GM13977 (cell line): ENCODE measurements around the gene ARHGAP6.

Experiments
- DNase-seq: peaks from one replicate; pipeline ENCODE4 v3.0.0; 2012; ENCODE audit warnings: low spot score
- in situ Hi-C: fragments of 300-500 bp; cut with MboI; formaldehyde crosslinking; loops from one replicate; pipeline ENCODE4 v1.12.0; 2022; ENCODE audit warnings: low sequenced_read_pairs, low pct_unique_long_range_greater_than_20kb, mixed read lengths, inconsistent platforms; ENCODE audit not compliant: unreplicated experiment
- TF ChIP-seq, protein P1 (sequence below): IDR thresholded peaks from 2 replicates; pipeline ENCODE4 v1.5.1; 2012; ENCODE audit warnings: mild to moderate bottlenecking, control low read depth; ENCODE audit not compliant: insufficient read depth; ENCODE audit errors: extremely low read depth, missing control alignments

ARHGAP6 gene

DNA sequence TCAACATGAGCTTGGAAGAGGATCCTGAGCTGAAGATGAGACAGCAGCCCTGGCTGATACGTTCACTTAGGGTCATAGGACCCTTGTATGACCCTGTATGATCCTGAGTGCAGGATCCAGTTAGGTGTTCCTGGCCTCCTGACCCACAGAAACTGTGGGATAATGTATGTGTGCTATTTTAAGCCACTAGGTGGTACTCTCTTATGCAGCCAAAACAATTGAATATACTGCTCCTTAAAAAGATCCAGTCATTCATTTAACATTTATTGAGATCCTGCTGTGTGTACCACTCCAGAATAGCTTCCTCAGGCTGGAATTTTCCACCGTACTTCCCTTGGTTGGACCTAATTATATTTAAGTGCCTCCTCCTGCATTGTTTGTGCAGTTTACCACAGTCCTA, 205.4 kb downstream of the ARHGAP6 start:
- TF ChIP-seq, protein P1, sequence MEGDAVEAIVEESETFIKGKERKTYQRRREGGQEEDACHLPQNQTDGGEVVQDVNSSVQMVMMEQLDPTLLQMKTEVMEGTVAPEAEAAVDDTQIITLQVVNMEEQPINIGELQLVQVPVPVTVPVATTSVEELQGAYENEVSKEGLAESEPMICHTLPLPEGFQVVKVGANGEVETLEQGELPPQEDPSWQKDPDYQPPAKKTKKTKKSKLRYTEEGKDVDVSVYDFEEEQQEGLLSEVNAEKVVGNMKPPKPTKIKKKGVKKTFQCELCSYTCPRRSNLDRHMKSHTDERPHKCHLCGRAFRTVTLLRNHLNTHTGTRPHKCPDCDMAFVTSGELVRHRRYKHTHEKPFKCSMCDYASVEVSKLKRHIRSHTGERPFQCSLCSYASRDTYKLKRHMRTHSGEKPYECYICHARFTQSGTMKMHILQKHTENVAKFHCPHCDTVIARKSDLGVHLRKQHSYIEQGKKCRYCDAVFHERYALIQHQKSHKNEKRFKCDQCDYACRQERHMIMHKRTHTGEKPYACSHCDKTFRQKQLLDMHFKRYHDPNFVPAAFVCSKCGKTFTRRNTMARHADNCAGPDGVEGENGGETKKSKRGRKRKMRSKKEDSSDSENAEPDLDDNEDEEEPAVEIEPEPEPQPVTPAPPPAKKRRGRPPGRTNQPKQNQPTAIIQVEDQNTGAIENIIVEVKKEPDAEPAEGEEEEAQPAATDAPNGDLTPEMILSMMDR = no peak
- DNase-seq = no peak
- in situ Hi-C loops = no loop called here

DNA sequence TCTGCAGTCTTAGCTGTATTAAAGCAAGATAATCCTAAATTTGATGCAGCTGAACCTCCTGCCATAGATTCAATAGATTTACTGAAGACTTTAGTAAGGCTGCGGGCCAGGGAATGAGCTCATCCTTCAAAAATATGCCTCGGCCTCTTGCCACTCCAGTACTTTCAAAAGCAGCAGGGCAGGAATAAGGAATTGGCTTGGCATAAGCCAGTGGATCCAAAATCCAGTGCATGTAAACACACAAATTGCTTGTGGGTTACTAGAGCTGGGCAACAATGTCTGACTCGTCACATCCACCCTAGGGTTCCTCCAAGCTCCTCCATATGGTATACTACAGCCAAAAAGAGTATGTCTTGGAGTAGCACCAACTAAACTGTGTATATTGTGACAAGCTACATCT, 207.6 kb downstream of the ARHGAP6 start:
- in situ Hi-C loops = no loop called here

DNA sequence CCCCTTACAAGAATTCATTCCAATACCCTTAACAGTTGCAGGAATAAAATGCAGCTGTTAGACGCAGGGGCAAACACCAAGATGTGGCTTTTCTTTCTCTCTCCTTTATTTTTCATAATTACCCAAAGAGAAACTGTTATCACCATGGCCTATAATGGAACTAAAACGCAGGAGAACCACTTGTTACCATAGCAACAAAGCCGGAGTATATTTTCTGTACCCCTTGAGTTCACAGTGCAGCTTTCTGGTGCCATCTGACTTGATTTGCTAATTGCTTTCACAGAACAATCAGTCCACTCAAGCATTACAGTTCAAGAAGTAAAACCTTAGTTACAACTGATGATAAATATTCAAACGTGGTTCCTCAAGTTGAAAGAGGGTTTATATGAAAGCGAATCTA, 214.6 kb downstream of the ARHGAP6 start:
- in situ Hi-C loops = no loop called here
- TF ChIP-seq, protein P1 = no peak
- DNase-seq = no peak

More for the DNA sequence above, 207.6 kb downstream of the ARHGAP6 start:
- TF ChIP-seq, protein P1 = no peak
- DNase-seq = no peak

DNA sequence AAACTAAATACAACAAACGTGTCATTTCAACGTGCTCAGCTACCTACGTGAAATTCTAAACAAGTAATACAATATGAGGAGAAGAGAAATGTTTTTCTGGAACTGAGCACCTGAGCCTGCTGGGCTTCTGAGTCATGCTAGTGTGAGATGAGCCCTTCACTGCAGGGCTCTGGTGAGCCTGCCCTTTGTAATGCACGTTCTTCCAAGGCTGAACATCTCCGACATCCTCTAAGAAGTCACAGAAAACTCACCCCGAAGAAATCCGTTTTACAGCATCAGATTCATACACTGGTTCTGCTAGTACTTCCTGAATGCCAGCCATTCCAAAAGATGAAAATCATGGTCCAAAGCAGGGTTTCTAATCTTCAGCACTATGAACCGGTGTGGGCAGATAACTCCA, 215.4 kb downstream of the ARHGAP6 start:
- TF ChIP-seq, protein P1 = no peak
- DNase-seq = no peak
- in situ Hi-C loops = no loop called here

DNA sequence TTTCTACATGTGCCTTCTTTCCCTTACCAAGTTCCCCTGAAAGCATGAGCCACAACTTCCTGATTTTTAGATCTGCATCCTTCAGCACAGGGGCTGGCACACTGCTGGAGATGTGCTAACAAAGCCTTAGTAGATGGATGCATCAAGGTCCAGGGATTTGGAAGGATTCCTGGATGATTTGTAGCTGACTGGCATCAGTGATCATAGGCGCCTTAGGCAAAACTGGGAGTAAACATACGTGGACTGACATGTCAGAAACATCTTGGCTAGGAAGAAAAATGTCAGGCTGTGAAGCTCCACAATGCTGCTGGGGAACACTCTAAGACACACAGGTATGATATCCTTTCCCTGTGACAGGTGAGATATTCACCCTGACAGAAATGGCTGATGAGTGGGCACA, 216.1 kb downstream of the ARHGAP6 start:
- TF ChIP-seq, protein P1 = no peak
- DNase-seq = no peak
- in situ Hi-C loops = no loop called here

DNA sequence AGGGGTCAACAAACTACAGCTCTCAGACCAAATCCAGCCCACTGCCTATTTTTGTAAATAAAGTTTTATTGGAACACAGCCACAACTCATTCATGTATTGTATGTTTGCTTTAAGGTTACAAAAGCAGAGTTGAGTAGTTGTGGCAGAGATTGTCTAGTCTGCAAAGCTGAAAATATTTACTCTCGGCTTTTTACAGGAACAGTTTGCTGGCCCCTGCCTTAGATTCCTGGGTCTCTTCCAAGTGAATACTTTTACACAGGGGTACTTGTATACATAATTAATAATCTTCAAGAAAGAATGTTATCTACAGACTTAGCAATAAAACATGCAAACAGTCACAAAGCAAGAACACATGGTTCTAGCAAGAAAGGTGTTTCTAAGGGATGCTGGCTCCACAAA, 218.3 kb downstream of the ARHGAP6 start:
- TF ChIP-seq, protein P1 = no peak
- DNase-seq = no peak
- in situ Hi-C loops = no loop called here

DNA sequence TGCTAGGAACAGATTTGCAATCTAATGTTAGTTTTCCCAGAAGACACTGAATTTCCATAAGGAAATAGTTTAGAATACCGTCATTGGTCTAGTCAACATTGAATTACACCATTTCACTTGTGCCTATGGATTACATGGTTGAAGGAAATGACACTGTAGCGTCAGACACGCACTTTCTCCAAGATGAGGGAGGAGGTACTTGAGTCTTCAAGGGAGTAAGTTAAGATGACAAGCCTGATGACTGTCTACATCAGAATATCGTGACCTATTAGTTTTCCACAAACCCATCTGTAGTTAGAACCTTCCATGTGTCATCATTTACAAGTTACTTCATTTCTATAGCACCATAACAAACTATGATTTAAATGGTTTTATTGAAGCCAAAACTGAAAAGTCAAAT, 218.8 kb downstream of the ARHGAP6 start:
- TF ChIP-seq, protein P1 = no peak
- no peak for DNase-seq
- in situ Hi-C loops = no loop called here
